ENCODE data around the gene SOCS2.
A peak's percentile ranks its signal among the peaks of the same experiment; 100 is the strongest.
"Not testable (repeated sequence)": the region's sequence is repeated elsewhere in the genome, so short reads cannot be mapped to it uniquely, and the experiment has no call there.

Gene SOCS2

GRCh38 chr12:93571925-93572711, at the start of gene SOCS2:
SOCS2 (plus strand) TSS chr12:93572675; CDS start chr12:93572898, 223 bp downstream.
- no peak for DNase-seq

GRCh38 chr12:93524386-93525133, 47.9 kb upstream of the SOCS2 start:
- no peak for DNase-seq

- no peak for DNase-seq
Measured at GRCh38 chr12:93526786-93527428, 45.6 kb upstream of the SOCS2 start.

GRCh38 chr12:93530358-93530757, 42.1 kb upstream of the SOCS2 start:
- no peak for DNase-seq

- no peak for DNase-seq
Measured at GRCh38 chr12:93533310-93533709, 39.2 kb upstream of the SOCS2 start.

GRCh38 chr12:93536111-93536765, 36.2 kb upstream of the SOCS2 start:
- DNase-seq: no peak

- DNase-seq: no peak
Measured at GRCh38 chr12:93536766-93537488, 35.5 kb upstream of the SOCS2 start.

- DNase-seq: no peak
Measured at GRCh38 chr12:93537769-93538168, 34.7 kb upstream of the SOCS2 start.

GRCh38 chr12:93539821-93540220, 32.7 kb upstream of the SOCS2 start:
- no peak for DNase-seq

- DNase-seq: no peak
Measured at GRCh38 chr12:93540466-93540865, 32.0 kb upstream of the SOCS2 start.

- DNase-seq: no peak
Measured at GRCh38 chr12:93541578-93542225, 30.8 kb upstream of the SOCS2 start.

GRCh38 chr12:93547778-93548177, 24.7 kb upstream of the SOCS2 start:
- DNase-seq: no peak

- DNase-seq: no peak
Measured at GRCh38 chr12:93549174-93549573, 23.3 kb upstream of the SOCS2 start.

GRCh38 chr12:93550748-93551611, 21.5 kb upstream of the SOCS2 start:
- DNase-seq: no peak

- no peak for DNase-seq
Measured at GRCh38 chr12:93552427-93552826, 20.0 kb upstream of the SOCS2 start.

- not testable (repeated sequence) for DNase-seq
Measured at GRCh38 chr12:93557879-93558278, 14.6 kb upstream of the SOCS2 start.

- not testable (repeated sequence) for DNase-seq
Measured at GRCh38 chr12:93558685-93559084, 13.8 kb upstream of the SOCS2 start.

- peak; percentile 20 for DNase-seq
Measured at GRCh38 chr12:93563807-93564538, 8.5 kb upstream of the SOCS2 start.

- no peak for DNase-seq
Measured at GRCh38 chr12:93565760-93566159, 6.7 kb upstream of the SOCS2 start.

GRCh38 chr12:93567174-93567573, 5.3 kb upstream of the SOCS2 start:
- no peak for DNase-seq
